HepG2 (cell line): ENCODE measurements around the gene TMSB15B. TPM values are rescaled to one million over a fixed set of nuclear protein-coding genes. Genes with fewer than 3 reads are reported as not detected.

Experiments used
- ATAC-seq: fragments of 200-7000 bp; cut with Tn5 transposase; 3 replicates; pipeline ENCODE4 v1.9.1; 2020; ENCODE audit warnings: mild to moderate bottlenecking, moderate library complexity
- BruUV-seq: library from RNA; stranded (reverse); fragments of 400-500 nt; replicated peaks from 2 replicates; lab custom pipeline; 2021; lab: Mats Ljungman, UMichigan
- CTCF ChIA-PET: fragments of 300-600 bp; formaldehyde crosslinking; extraction: SDS; loops from one replicate; lab custom pipeline; 2021; ENCODE audit warnings: low total read pairs, inconsistent platforms, low intra/inter-chr PET ratio; lab: Yijun Ruan, JAX
- POLR2A ChIA-PET: fragments of 350-600 bp; sonication (Branson Sonifier 250); formaldehyde crosslinking; loops from one replicate; lab custom pipeline; 2020; ENCODE audit warnings: antibody characterized with exemption, inconsistent platforms; lab: Yijun Ruan, JAX
- DNase-seq: peaks from one replicate; pipeline ENCODE4 v3.0.0-alpha.2; 2015; ENCODE audit warnings: low spot score
- FAIRE-seq: peaks from 3 replicates; lab custom pipeline; 2011; peaks lifted over from hg19 to GRCh38; lab: Jason Lieb, UNC
- H2AFZ ChIP-seq: one replicate; pipeline ENCODE4 v1.6.1; 2011; ENCODE audit warnings: low read length, inconsistent platforms
- H3K27ac ChIP-seq: fragments of 300-600 bp; 3 replicates; pipeline ENCODE4 v1.8.0; 2011; ENCODE audit warnings: mixed run types, mild to moderate bottlenecking, mixed read lengths, low read length, inconsistent platforms; ENCODE audit not compliant: insufficient read depth; ENCODE audit errors: extremely low read length
- H3K27me3 ChIP-seq, 2 experiments: fragments of 200-600 bp in 1 of 2; 2 replicates in 1 of 2; 3 replicates in 1 of 2; pipeline versions ENCODE4 v1.6.0 to v1.8.0; 2011; ENCODE audit warnings: low read length in 2 of 2, mild to moderate bottlenecking in 2 of 2, moderate library complexity in 2 of 2, inconsistent platforms in 1 of 2; ENCODE audit not compliant: insufficient read depth in 2 of 2, control insufficient read depth in 1 of 2
- H3K36me3 ChIP-seq, 2 experiments: fragments of 200-600 bp in 1 of 2; replicated peaks in 1 of 2; 2 replicates in 1 of 2; 3 replicates in 1 of 2; pipeline versions ENCODE4 v1.5.1 to v1.8.0; 2011; ENCODE audit warnings: low read length in 2 of 2, inconsistent platforms in 1 of 2; ENCODE audit not compliant: insufficient read depth in 2 of 2, control insufficient read depth in 1 of 2
- H3K4me1 ChIP-seq: 2 replicates; pipeline ENCODE4 v1.5.1; 2012; ENCODE audit warnings: low read length, inconsistent platforms; ENCODE audit not compliant: insufficient read depth
- H3K4me2 ChIP-seq: 2 replicates; pipeline ENCODE4 v1.6.0; 2011; ENCODE audit warnings: low read depth, low read length, inconsistent platforms
- H3K4me3 ChIP-seq, 3 experiments: fragments of 200-600 bp in 1 of 3; sonication (generic), shearing (Covaris generic) in 1 of 3; replicated peaks in 1 of 3; 2 replicates each; pipeline ENCODE4 v1.5.1; 2011 to 2016; ENCODE audit warnings: low read length in 3 of 3, inconsistent platforms in 2 of 3, low read depth in 2 of 3, mild to moderate bottlenecking in 2 of 3, control low read depth in 1 of 3, mixed read lengths in 1 of 3; ENCODE audit not compliant: insufficient read depth in 1 of 3
- H3K79me2 ChIP-seq: one replicate; pipeline ENCODE4 v1.6.1; 2011; ENCODE audit warnings: low read length, inconsistent platforms; ENCODE audit not compliant: insufficient read depth
- H3K9ac ChIP-seq: 2 replicates; pipeline ENCODE4 v1.6.0; 2011; ENCODE audit warnings: mild to moderate bottlenecking, low read depth, low read length, inconsistent platforms; ENCODE audit not compliant: insufficient read depth
- H3K9me3 ChIP-seq: 2 replicates; pipeline ENCODE4 v1.5.1; 2012; ENCODE audit warnings: mild to moderate bottlenecking, low read length
- H4K20me1 ChIP-seq: 2 replicates; pipeline ENCODE4 v1.6.0; 2011; ENCODE audit warnings: inconsistent platforms, mild to moderate bottlenecking, low read length, moderate library complexity; ENCODE audit not compliant: insufficient read depth
- ARNT ChIP-seq: fragments of 450-650 bp; IDR thresholded peaks from 2 replicates; pipeline ENCODE4 v1.6.1; 2017
- CTCF ChIP-seq: sonication (generic); formaldehyde crosslinking; IDR thresholded peaks from 2 replicates; pipeline ENCODE4 v1.5.0; 2020; ENCODE audit warnings: mild to moderate bottlenecking, missing genetic modification reagents, moderate library complexity
- MEF2D ChIP-seq: sonication (generic); formaldehyde crosslinking; IDR thresholded peaks from 2 replicates; pipeline ENCODE4 v1.5.1; 2020; ENCODE audit warnings: mild to moderate bottlenecking, missing genetic modification reagents
- MIER3 ChIP-seq: IDR thresholded peaks from 2 replicates; pipeline ENCODE4 v1.6.1; 2016; ENCODE audit warnings: missing compliant biosample characterization, borderline replicate concordance
- MTA3 ChIP-seq: sonication (generic); formaldehyde crosslinking; IDR thresholded peaks from 2 replicates; pipeline ENCODE4 v1.4.0; 2020; ENCODE audit warnings: missing genetic modification reagents
- NCOA5 ChIP-seq: sonication (generic); formaldehyde crosslinking; IDR thresholded peaks from 2 replicates; pipeline ENCODE4 v1.4.0; 2020; ENCODE audit warnings: missing genetic modification reagents
- NFAT5 ChIP-seq: sonication (generic); formaldehyde crosslinking; IDR thresholded peaks from 2 replicates; pipeline ENCODE4 v1.4.0; 2020; ENCODE audit warnings: missing genetic modification reagents
- NPAS2 ChIP-seq: sonication (generic); formaldehyde crosslinking; IDR thresholded peaks from 2 replicates; pipeline ENCODE4 v1.8.0; 2022; ENCODE audit warnings: mild to moderate bottlenecking, missing genetic modification reagents, borderline replicate concordance
- ZBTB21 ChIP-seq: sonication (generic); formaldehyde crosslinking; IDR thresholded peaks from 2 replicates; pipeline ENCODE4 v1.4.0; 2020; ENCODE audit warnings: missing genetic modification reagents
- ZBTB38 ChIP-seq: sonication (generic); formaldehyde crosslinking; IDR thresholded peaks from 2 replicates; pipeline ENCODE4 v1.5.1; 2020; ENCODE audit warnings: mild to moderate bottlenecking, missing genetic modification reagents
- ZNF296 ChIP-seq: sonication (generic); formaldehyde crosslinking; conservative IDR thresholded peaks from 2 replicates; pipeline ENCODE4 v1.5.0; 2020; ENCODE audit warnings: mild to moderate bottlenecking, missing genetic modification reagents
- ZNF75D ChIP-seq: sonication (generic); formaldehyde crosslinking; IDR thresholded peaks from 2 replicates; pipeline ENCODE4 v1.8.1; 2023; ENCODE audit warnings: missing genetic modification reagents, mild to moderate bottlenecking, borderline replicate concordance
- WGBS: methylation state at CpG from one replicate; pipeline ENCODE4 v1.1.6; 2017; ENCODE audit warnings: low lambda C conversion rate; 5-methylcytosine and 5-hydroxymethylcytosine counted together
- in situ Hi-C: cut with HindIII; loops from 2 replicates; pipeline ENCODE4 v1.10.0; 2017; ENCODE audit warnings: low pct_unique_long_range_greater_than_20kb; ENCODE audit not compliant: extremely low pct_ligation_motif_present
- intact Hi-C: fragments of 100-400 bp; cut with micrococcal nuclease; formaldehyde crosslinking; loops from one replicate; pipeline ENCODE4 v1.10.0; 2022; ENCODE audit not compliant: unreplicated experiment
- polyA plus RNA-seq, 8 experiments: library from polyadenylated mRNA; depleted of rRNA in 3 of 8; stranded (reverse) in 7 of 8; unstranded in 1 of 8; fragments of >200 nt; fragmentation: Illumina TruSeq in 4 of 8; extraction: Trizol in 4 of 8; gene quantifications; 2 replicates each; pipeline versions ENCODE4 v1.2.1 to v1.2.3, GENCODE V29; 2011 to 2016; ENCODE audit warnings: low read depth in 4 of 8, missing spikeins in 1 of 8, mixed read lengths in 1 of 8; ENCODE audit not compliant: insufficient read depth in 1 of 8
- total RNA-seq, 5 experiments: library from RNA; depleted of rRNA; stranded (reverse); fragments of >200 nt; fragmentation: Illumina TruSeq; extraction: Trizol; gene quantifications; 2 replicates each; pipeline ENCODE4 v1.2.3, GENCODE V29; 2016; ENCODE audit warnings: low read depth in 1 of 5

TMSB15B gene
- total and polyA plus RNA-seq, 2 of the 13 experiments (the other 11 are each of a cell fraction or from before 2014, with no cell fraction given): not detected

- Histone ChIP-seq H3K9ac (no peak overlapping the region), H3K27ac (no peak overlapping the region), H3K4me2 (no peak overlapping the region), H3K36me3 (no peaks in the 10 kb centered on the region), H3K79me2 (no peaks in the 10 kb centered on the region), H3K4me3 (no peak overlapping the region), H3K4me1 (no peaks in the 10 kb centered on the region), H3K9me3 (no peaks in the 10 kb centered on the region), H3K27me3 (no peaks in the 10 kb centered on the region), H2AFZ (no peak overlapping the region), H4K20me1 (no peaks in the 10 kb centered on the region)
- WGBS: 31% methylated on average over 9 of the region's 10 CpGs
- in situ Hi-C loops: no loop called here
- BruUV-seq: no TSS peak
- ATAC-seq: no peak
- no peak for DNase-seq
- TF ChIP-seq ZNF296 (CRISPR knock-in tag): no peak
- TF ChIP-seq MIER3 (CRISPR knock-in tag): no peak
- TF ChIP-seq NPAS2 (CRISPR knock-in tag): no peak
- no peak for TF ChIP-seq ZBTB38
- TF ChIP-seq NCOA5 (CRISPR knock-in tag): no peak
- no peak for TF ChIP-seq MEF2D (CRISPR knock-in tag)
- no peak for TF ChIP-seq ZNF75D (CRISPR knock-in tag)
- no peak for TF ChIP-seq MTA3
- CTCF ChIA-PET: no interaction called here
- POLR2A ChIA-PET: no interaction called here
- no peak for FAIRE-seq
- intact Hi-C loops: no loop called here
Observed at GRCh38 chrX:103913356-103914020, 48.9 kb upstream of the TMSB15B start.

- Histone ChIP-seq H3K79me2 (no peaks in the 10 kb centered on the region), H2AFZ (no peak overlapping the region), H3K9me3 (no peaks in the 10 kb centered on the region), H3K4me1 (no peaks in the 10 kb centered on the region), H3K27ac (no peak overlapping the region), H3K9ac (no peak overlapping the region), H3K27me3 (no peaks in the 10 kb centered on the region; a peak in 1 of 5 replicates), H4K20me1 (no peaks in the 10 kb centered on the region), H3K4me2 (peak overlapping the region; percentile 58), H3K36me3 (no peaks in the 10 kb centered on the region), H3K4me3 (peak overlapping the region in 2 of 3 experiments; percentile 24 to 61; a peak in 2 of 6 replicates)
- ChIA-PET POLR2A (no interaction called here), CTCF (no interaction called here)
- ATAC-seq (peak; percentile 80), FAIRE-seq (peak; percentile 51), DNase-seq (no peak)
- no peak for TF ChIP-seq NFAT5 (CRISPR knock-in tag)
- peak; percentile 51 for TF ChIP-seq CTCF (CRISPR knock-in tag)
- TF ChIP-seq ARNT: no peak
- no peak for TF ChIP-seq ZBTB21
- in situ Hi-C loops (no loop called here), intact Hi-C loops (no loop called here)
- no TSS peak for BruUV-seq
- WGBS: 2% methylated on average over 13 of the region's 18 CpGs
Observed at GRCh38 chrX:103918050-103918449, 44.4 kb upstream of the TMSB15B start.
